GM23338 (cell line): ENCODE measurements around the gene TOM1. TPM values are rescaled to one million over a fixed set of nuclear protein-coding genes. Genes with fewer than 3 reads are reported as not detected.
A peak's percentile ranks its signal among the peaks of the same experiment; 100 is the strongest.

Experiments
- ATAC-seq: fragments of 200-7000 bp; cut with Tn5 transposase; 3 replicates; pipeline ENCODE4 v1.9.1; 2020
- DNase-seq: peaks from one replicate; pipeline ENCODE4 v3.0.0-alpha.2; 2015; ENCODE audit warnings: low spot score
- H2AFZ ChIP-seq: fragments of 200-600 bp; sonication (generic); 2 replicates; pipeline ENCODE4 v1.8.0; 2016; ENCODE audit warnings: antibody characterized with exemption, mild to moderate bottlenecking, moderate library complexity
- H3F3A ChIP-seq: fragments of 200-600 bp; sonication (generic); replicated peaks from 2 replicates; pipeline ENCODE4 v1.8.0; 2017; ENCODE audit warnings: antibody characterized with exemption, mixed run types, low read depth
- H3K27ac ChIP-seq: fragments of 200-600 bp; sonication (generic); 2 replicates; pipeline ENCODE4 v1.6.1; 2016; ENCODE audit warnings: low read depth
- H3K27me3 ChIP-seq: fragments of 200-600 bp; sonication (generic); 2 replicates; pipeline ENCODE4 v1.8.0; 2016; ENCODE audit warnings: mild to moderate bottlenecking, mixed run types, moderate library complexity; ENCODE audit not compliant: insufficient read depth
- H3K36me3 ChIP-seq: fragments of 200-600 bp; sonication (generic); 2 replicates; pipeline ENCODE4 v1.8.0; 2016; ENCODE audit warnings: mild to moderate bottlenecking; ENCODE audit not compliant: insufficient read depth
- H3K4me1 ChIP-seq: fragments of 200-600 bp; sonication (generic); 2 replicates; pipeline ENCODE4 v1.8.0; 2016; ENCODE audit warnings: mild to moderate bottlenecking, moderate library complexity; ENCODE audit not compliant: insufficient read depth
- H3K4me2 ChIP-seq: fragments of 200-600 bp; sonication (generic); 2 replicates; pipeline ENCODE4 v1.7.1; 2017; ENCODE audit warnings: mixed run types
- H3K4me3 ChIP-seq: fragments of 200-600 bp; sonication (generic); 2 replicates; pipeline ENCODE4 v1.6.1; 2016; ENCODE audit warnings: mixed run types
- H3K79me2 ChIP-seq: fragments of 200-600 bp; sonication (generic); replicated peaks from 2 replicates; pipeline ENCODE4 v1.8.0; 2017; ENCODE audit warnings: mild to moderate bottlenecking; ENCODE audit not compliant: insufficient read depth
- H3K9me2 ChIP-seq: fragments of 200-600 bp; sonication (generic); 2 replicates; pipeline ENCODE4 v1.8.0; 2017; ENCODE audit not compliant: insufficient read depth
- H4K20me1 ChIP-seq: fragments of 200-600 bp; sonication (generic); replicated peaks from 2 replicates; pipeline ENCODE4 v1.8.0; 2017; ENCODE audit warnings: mild to moderate bottlenecking; ENCODE audit not compliant: insufficient read depth
- H3K27ac Mint-ChIP-seq: 2 replicates; pipeline ENCODE4 v1.8.0; 2020; ENCODE audit warnings: inconsistent platforms, mild to moderate bottlenecking, moderate library complexity, mixed read lengths
- H3K27me3 Mint-ChIP-seq: 3 replicates; pipeline ENCODE4 v1.8.0; 2022; ENCODE audit warnings: low read depth, mild to moderate bottlenecking, moderate library complexity, mixed read lengths, inconsistent platforms; ENCODE audit not compliant: insufficient read depth, poor library complexity
- H3K36me3 Mint-ChIP-seq: 3 replicates; pipeline ENCODE4 v1.8.0; 2021; ENCODE audit warnings: low read depth, mild to moderate bottlenecking, inconsistent platforms, moderate library complexity, mixed read lengths
- H3K4me1 Mint-ChIP-seq: 3 replicates; pipeline ENCODE4 v1.8.0; 2020; ENCODE audit warnings: mild to moderate bottlenecking, inconsistent platforms, mixed read lengths
- H3K4me3 Mint-ChIP-seq: 3 replicates; pipeline ENCODE4 v1.8.0; 2021; ENCODE audit warnings: moderate library complexity, mild to moderate bottlenecking, inconsistent platforms, mixed read lengths
- H3K9me3 Mint-ChIP-seq: 3 replicates; pipeline ENCODE4 v1.8.0; 2020; ENCODE audit warnings: moderate library complexity, mild to moderate bottlenecking, inconsistent platforms, mixed read lengths
- CREB1 ChIP-seq: fragments of 250-450 bp; sonication (Bioruptor Pico); IDR thresholded peaks from 2 replicates; pipeline ENCODE4 v1.5.0; 2020; ENCODE audit warnings: low read depth, mild to moderate bottlenecking, moderate library complexity
- EZH2 ChIP-seq: fragments of 200-600 bp; sonication (generic); IDR thresholded peaks from one replicate; pipeline ENCODE4 v1.8.0; 2017; ENCODE audit warnings: antibody characterized with exemption, mild to moderate bottlenecking, low read depth; ENCODE audit not compliant: unreplicated experiment
- EZH2phosphoT487 ChIP-seq: fragments of 200-600 bp; sonication (generic); IDR thresholded peaks from one replicate; pipeline ENCODE4 v1.8.1; 2018; ENCODE audit warnings: antibody characterized with exemption; ENCODE audit not compliant: unreplicated experiment
- JUNB ChIP-seq: IDR thresholded peaks from one replicate; pipeline ENCODE4 v1.6.1; 2016; ENCODE audit warnings: antibody characterized with exemption; ENCODE audit not compliant: unreplicated experiment
- NANOG ChIP-seq: IDR thresholded peaks from 2 replicates; pipeline ENCODE4 v1.6.1; 2016; ENCODE audit warnings: antibody characterized with exemption, borderline replicate concordance
- ZNF114 ChIP-seq: fragments of 250-450 bp; sonication (Bioruptor Pico); IDR thresholded peaks from 2 replicates; pipeline ENCODE4 v1.5.0; 2020; ENCODE audit warnings: mild to moderate bottlenecking, moderate library complexity
- ZNF331 ChIP-seq: fragments of 250-450 bp; sonication (Bioruptor Pico); IDR thresholded peaks from 2 replicates; pipeline ENCODE4 v1.5.0; 2020; ENCODE audit warnings: low read depth, mild to moderate bottlenecking, moderate library complexity
- polyA plus RNA-seq: library from polyadenylated mRNA; unstranded; fragments of >200 nt; fragmentation: Nextera tagmentation; extraction: Ambion mirVana; gene quantifications from 2 replicates; pipeline ENCODE4 v1.2.1, GENCODE V29; 2016
- total RNA-seq: library from RNA; depleted of rRNA; stranded (reverse); fragments of >200 nt; shearing (Covaris generic); gene quantifications from 2 replicates; pipeline ENCODE4 v1.2.3, GENCODE V29; 2014
- TF ChIP-seq, protein P1 (sequence below), 2 experiments: fragments of 200-600 bp in 1 of 2; sonication (generic) in 1 of 2; conservative IDR thresholded peaks; 2 replicates each; pipeline versions ENCODE4 v1.5.1 to v1.6.1; 2016 to 2017; ENCODE audit warnings: antibody characterized with exemption in 2 of 2, low read depth in 2 of 2, mild to moderate bottlenecking in 2 of 2, moderate library complexity in 1 of 2
- TF ChIP-seq, protein P2 (sequence below): IDR thresholded peaks from one replicate; pipeline ENCODE4 v1.6.1; 2018; ENCODE audit warnings: antibody characterized with exemption; ENCODE audit not compliant: unreplicated experiment

TOM1 gene
- total and polyA plus RNA-seq, 2 experiments from 2014 or later = 10.9 to 17.8 TPM

DNA sequence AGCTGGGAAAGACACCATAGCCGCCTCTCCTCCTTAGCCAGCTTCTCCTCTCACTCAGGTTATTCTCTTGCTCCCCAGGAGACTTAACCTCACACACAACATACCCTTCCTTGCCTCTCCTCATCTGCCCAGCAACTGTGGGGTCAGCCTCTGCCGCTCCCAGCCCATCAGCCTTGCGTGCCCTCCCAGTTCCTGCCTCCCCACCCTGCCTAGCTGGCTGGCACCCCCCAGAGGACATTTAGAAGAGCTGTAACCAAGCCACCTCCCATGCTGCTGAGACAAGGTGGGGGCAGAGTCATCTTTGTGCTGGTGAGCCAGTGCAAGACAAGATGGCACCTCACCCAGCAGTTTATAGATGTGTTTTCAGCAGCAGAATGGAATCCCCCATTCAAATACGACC is 38.2 kb downstream of the TOM1 start:
- peaks cover 16% of the 10 kb centered on the region; the same call in 2 of the 3 replicates for H3K36me3 Mint-ChIP-seq
- H3K9me2 ChIP-seq = no peaks in the 10 kb centered on the region
- H3K4me1 ChIP-seq = no peaks in the 10 kb centered on the region
- no peaks in the 10 kb centered on the region for H3K27me3 ChIP-seq
- no peak overlapping the region for H3K4me3 Mint-ChIP-seq
- DNase-seq (peak; percentile 54), ATAC-seq (peak; percentile 65)
- no peaks in the 10 kb centered on the region for H3K9me3 Mint-ChIP-seq
- peaks cover 15% of the 10 kb centered on the region for H3K27me3 Mint-ChIP-seq
- H3K4me3 ChIP-seq = no peak overlapping the region
- no peak overlapping the region for H3K4me2 ChIP-seq
- no peaks in the 10 kb centered on the region for H3F3A ChIP-seq
- H3K36me3 ChIP-seq = no peaks in the 10 kb centered on the region
- H3K4me1 Mint-ChIP-seq = peaks cover 5% of the 10 kb centered on the region; the same call in 2 of the 3 replicates
- H2AFZ ChIP-seq = no peak overlapping the region
- peak overlapping the region; percentile 8; the same call in 1 of the 2 replicates for H3K27ac Mint-ChIP-seq
- H3K27ac ChIP-seq = no peak overlapping the region
- H4K20me1 ChIP-seq = no peaks in the 10 kb centered on the region
- no peak for TF ChIP-seq JUNB
- TF ChIP-seq, protein P1, sequence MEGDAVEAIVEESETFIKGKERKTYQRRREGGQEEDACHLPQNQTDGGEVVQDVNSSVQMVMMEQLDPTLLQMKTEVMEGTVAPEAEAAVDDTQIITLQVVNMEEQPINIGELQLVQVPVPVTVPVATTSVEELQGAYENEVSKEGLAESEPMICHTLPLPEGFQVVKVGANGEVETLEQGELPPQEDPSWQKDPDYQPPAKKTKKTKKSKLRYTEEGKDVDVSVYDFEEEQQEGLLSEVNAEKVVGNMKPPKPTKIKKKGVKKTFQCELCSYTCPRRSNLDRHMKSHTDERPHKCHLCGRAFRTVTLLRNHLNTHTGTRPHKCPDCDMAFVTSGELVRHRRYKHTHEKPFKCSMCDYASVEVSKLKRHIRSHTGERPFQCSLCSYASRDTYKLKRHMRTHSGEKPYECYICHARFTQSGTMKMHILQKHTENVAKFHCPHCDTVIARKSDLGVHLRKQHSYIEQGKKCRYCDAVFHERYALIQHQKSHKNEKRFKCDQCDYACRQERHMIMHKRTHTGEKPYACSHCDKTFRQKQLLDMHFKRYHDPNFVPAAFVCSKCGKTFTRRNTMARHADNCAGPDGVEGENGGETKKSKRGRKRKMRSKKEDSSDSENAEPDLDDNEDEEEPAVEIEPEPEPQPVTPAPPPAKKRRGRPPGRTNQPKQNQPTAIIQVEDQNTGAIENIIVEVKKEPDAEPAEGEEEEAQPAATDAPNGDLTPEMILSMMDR (conservative IDR thresholded peaks at IDR 0.05; ENCODE audit: low read depth in 2 of 2) = peak; percentile 28 to 63; a peak in 3 of 4 replicates
- H3K79me2 ChIP-seq = no peaks in the 10 kb centered on the region

DNA sequence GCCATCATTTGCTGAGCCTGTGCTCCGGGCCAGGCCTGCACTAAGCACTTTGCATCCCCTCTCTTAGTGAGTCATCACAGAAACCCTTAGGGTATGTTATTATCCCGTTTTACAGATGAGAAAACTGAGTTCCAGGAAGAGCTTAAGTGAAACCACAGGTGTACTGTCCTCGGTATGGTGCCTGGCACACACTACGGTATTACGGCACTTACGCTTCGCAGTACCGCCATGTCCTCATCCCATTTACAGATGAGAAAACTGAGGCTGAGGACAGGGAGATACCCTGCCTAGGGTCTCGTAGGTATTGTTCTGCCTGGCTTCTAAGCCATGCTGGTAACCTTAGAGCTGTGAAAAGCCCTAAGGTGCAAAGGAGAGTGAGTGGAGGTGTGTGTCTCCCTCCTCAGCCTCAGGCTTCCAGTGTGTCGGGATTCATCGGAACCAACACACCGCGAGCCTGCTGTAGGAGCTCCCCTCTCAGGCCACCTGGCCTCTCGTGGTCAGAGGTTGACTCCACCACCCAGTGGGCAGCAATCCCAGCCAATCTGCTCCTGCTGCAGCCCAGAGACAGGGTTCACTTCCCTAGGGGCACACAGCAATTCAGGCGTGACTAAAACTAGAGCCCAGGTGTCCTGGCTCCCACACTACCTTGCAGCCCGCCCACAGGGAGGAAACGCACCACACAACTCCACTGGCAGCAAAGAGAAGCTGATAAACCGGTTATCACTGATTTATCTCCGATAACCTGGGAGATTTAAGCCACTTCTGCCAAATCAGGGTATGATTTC is 41.6 kb downstream of the TOM1 start:
- H3K9me3 Mint-ChIP-seq = no peaks in the 10 kb centered on the region
- no peak for TF ChIP-seq NANOG
- TF ChIP-seq, protein P1 (conservative IDR thresholded peaks at IDR 0.05; ENCODE audit: low read depth in 2 of 2) = no peak
- TF ChIP-seq EZH2 = no peak
- no peak for TF ChIP-seq JUNB
- TF ChIP-seq CREB1 (CRISPR knock-in tag) = no peak
- TF ChIP-seq ZNF114 (CRISPR knock-in tag) = no peak
- TF ChIP-seq, protein P2, sequence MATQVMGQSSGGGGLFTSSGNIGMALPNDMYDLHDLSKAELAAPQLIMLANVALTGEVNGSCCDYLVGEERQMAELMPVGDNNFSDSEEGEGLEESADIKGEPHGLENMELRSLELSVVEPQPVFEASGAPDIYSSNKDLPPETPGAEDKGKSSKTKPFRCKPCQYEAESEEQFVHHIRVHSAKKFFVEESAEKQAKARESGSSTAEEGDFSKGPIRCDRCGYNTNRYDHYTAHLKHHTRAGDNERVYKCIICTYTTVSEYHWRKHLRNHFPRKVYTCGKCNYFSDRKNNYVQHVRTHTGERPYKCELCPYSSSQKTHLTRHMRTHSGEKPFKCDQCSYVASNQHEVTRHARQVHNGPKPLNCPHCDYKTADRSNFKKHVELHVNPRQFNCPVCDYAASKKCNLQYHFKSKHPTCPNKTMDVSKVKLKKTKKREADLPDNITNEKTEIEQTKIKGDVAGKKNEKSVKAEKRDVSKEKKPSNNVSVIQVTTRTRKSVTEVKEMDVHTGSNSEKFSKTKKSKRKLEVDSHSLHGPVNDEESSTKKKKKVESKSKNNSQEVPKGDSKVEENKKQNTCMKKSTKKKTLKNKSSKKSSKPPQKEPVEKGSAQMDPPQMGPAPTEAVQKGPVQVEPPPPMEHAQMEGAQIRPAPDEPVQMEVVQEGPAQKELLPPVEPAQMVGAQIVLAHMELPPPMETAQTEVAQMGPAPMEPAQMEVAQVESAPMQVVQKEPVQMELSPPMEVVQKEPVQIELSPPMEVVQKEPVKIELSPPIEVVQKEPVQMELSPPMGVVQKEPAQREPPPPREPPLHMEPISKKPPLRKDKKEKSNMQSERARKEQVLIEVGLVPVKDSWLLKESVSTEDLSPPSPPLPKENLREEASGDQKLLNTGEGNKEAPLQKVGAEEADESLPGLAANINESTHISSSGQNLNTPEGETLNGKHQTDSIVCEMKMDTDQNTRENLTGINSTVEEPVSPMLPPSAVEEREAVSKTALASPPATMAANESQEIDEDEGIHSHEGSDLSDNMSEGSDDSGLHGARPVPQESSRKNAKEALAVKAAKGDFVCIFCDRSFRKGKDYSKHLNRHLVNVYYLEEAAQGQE = no peak
- TF ChIP-seq EZH2phosphoT487 = no peak
- TF ChIP-seq ZNF331 (CRISPR knock-in tag) = no peak

More for the DNA sequence above, 41.6 kb downstream of the TOM1 start:
- H3F3A ChIP-seq = no peaks in the 10 kb centered on the region
- H3K9me2 ChIP-seq = no peaks in the 10 kb centered on the region
- DNase-seq (no peak), ATAC-seq (no peak)
- no peaks in the 10 kb centered on the region for H3K79me2 ChIP-seq
- Mint-ChIP-seq H3K36me3 (peaks cover 10% of the 10 kb centered on the region; the same call in 2 of the 3 replicates), H3K4me3 (no peak overlapping the region), H3K4me1 (peaks cover 5% of the 10 kb centered on the region; the same call in 2 of the 3 replicates), H3K27ac (no peak overlapping the region), H3K27me3 (peaks cover 12% of the 10 kb centered on the region)
- H4K20me1 ChIP-seq = no peaks in the 10 kb centered on the region
- H3K4me1 ChIP-seq = no peaks in the 10 kb centered on the region
- no peaks in the 10 kb centered on the region for H3K27me3 ChIP-seq
- H3K4me2 ChIP-seq = no peak overlapping the region
- H2AFZ ChIP-seq = no peak overlapping the region
- H3K4me3 ChIP-seq = no peak overlapping the region
- H3K36me3 ChIP-seq = no peaks in the 10 kb centered on the region
- no peak overlapping the region for H3K27ac ChIP-seq
